C4-2B (cell line): ENCODE results near the gene DBF4B.

ENCODE experiments used
- ZFX ChIP-seq: fragments of 450-650 bp; IDR thresholded peaks from 2 replicates; pipeline ENCODE4 v1.6.1; 2017
- TF ChIP-seq, protein P1 (sequence below): fragments of 450-650 bp; conservative IDR thresholded peaks from 2 replicates; pipeline ENCODE4 v1.5.1; 2017; ENCODE audit warnings: mild to moderate bottlenecking

DNA sequence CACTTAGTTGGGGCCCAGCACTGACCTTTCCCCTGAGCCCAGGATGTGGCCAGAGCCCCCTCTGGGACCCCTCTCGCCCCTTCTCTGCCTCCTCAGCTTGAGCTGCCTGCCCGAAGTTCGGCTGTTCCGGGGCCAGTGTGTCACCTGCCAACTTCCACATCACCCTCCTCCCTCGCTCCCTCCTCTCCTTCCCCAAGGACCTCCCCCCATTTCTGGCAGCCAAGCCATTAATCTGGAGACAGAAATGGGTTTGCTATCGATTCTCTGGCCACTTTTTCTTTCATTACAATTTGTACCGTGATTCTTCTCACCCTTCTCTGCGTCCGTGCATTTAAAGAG, 41.5 kb downstream of the DBF4B start:
- TF ChIP-seq, protein P1, sequence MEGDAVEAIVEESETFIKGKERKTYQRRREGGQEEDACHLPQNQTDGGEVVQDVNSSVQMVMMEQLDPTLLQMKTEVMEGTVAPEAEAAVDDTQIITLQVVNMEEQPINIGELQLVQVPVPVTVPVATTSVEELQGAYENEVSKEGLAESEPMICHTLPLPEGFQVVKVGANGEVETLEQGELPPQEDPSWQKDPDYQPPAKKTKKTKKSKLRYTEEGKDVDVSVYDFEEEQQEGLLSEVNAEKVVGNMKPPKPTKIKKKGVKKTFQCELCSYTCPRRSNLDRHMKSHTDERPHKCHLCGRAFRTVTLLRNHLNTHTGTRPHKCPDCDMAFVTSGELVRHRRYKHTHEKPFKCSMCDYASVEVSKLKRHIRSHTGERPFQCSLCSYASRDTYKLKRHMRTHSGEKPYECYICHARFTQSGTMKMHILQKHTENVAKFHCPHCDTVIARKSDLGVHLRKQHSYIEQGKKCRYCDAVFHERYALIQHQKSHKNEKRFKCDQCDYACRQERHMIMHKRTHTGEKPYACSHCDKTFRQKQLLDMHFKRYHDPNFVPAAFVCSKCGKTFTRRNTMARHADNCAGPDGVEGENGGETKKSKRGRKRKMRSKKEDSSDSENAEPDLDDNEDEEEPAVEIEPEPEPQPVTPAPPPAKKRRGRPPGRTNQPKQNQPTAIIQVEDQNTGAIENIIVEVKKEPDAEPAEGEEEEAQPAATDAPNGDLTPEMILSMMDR: no peak
- TF ChIP-seq ZFX: no peak
